PFSK-1 (cell line): ENCODE measurements around the gene COPG2.

Source experiments
- FOXP2 ChIP-seq: optimal IDR thresholded peaks from 2 replicates; pipeline ENCODE3; 2011; ENCODE audit warnings: borderline replicate concordance, control low read depth, inconsistent platforms; ENCODE audit not compliant: insufficient read depth; ENCODE audit errors: extremely low read length, extremely low read depth
- POLR2AphosphoS5 ChIP-seq: IDR thresholded peaks from 2 replicates; pipeline ENCODE4 v1.6.1; 2012; ENCODE audit warnings: low read depth, mild to moderate bottlenecking, control low read depth, low read length, moderate library complexity
- REST ChIP-seq, 2 experiments: IDR thresholded peaks; 2 replicates each; pipeline versions ENCODE4 v1.6.1 to v1.8.0; 2011 to 2012; ENCODE audit warnings: low read depth in 2 of 2, low read length in 2 of 2, control low read depth in 1 of 2, inconsistent platforms in 1 of 2, mild to moderate bottlenecking in 1 of 2, moderate library complexity in 1 of 2; ENCODE audit not compliant: insufficient read depth in 1 of 2
- SIN3A ChIP-seq: IDR thresholded peaks from 2 replicates; pipeline ENCODE4 v1.6.1; 2012; ENCODE audit warnings: mild to moderate bottlenecking, low read length, moderate library complexity, borderline replicate concordance; ENCODE audit not compliant: insufficient read depth
- TAF1 ChIP-seq: IDR thresholded peaks from 2 replicates; pipeline ENCODE4 v1.6.1; 2012; ENCODE audit warnings: low read length, control low read depth, borderline replicate concordance; ENCODE audit not compliant: insufficient read depth

Gene COPG2

GRCh38 chr7:130695840-130696239 is 27.3 kb upstream of the COPG2 start:
- TF ChIP-seq POLR2AphosphoS5 = no peak
- TF ChIP-seq FOXP2 = no peak
- no peak for TF ChIP-seq REST (IDR thresholded peaks at IDR 0.05; ENCODE audit: insufficient read depth in 1 of 2, low read depth in 2 of 2, low read length in 2 of 2)
- no peak for TF ChIP-seq TAF1
- TF ChIP-seq SIN3A = no peak

GRCh38 chr7:130689683-130690082 is 21.1 kb upstream of the COPG2 start:
- TF ChIP-seq REST (IDR thresholded peaks at IDR 0.05; ENCODE audit: insufficient read depth in 1 of 2, low read depth in 2 of 2, low read length in 2 of 2) (no peak), SIN3A (no peak), FOXP2 (no peak), POLR2AphosphoS5 (no peak), TAF1 (no peak)

GRCh38 chr7:130683026-130683425 is 14.5 kb upstream of the COPG2 start:
- no peak for TF ChIP-seq REST (IDR thresholded peaks at IDR 0.05; ENCODE audit: insufficient read depth in 1 of 2, low read depth in 2 of 2, low read length in 2 of 2)
- TF ChIP-seq FOXP2 = no peak
- no peak for TF ChIP-seq SIN3A
- no peak for TF ChIP-seq POLR2AphosphoS5
- TF ChIP-seq TAF1 = no peak

GRCh38 chr7:130674456-130674855 is 5.9 kb upstream of the COPG2 start:
- TF ChIP-seq POLR2AphosphoS5 (no peak), FOXP2 (no peak), SIN3A (no peak), TAF1 (no peak), REST (IDR thresholded peaks at IDR 0.05; ENCODE audit: insufficient read depth in 1 of 2, low read depth in 2 of 2, low read length in 2 of 2) (no peak)

GRCh38 chr7:130673066-130673465 is 4.5 kb upstream of the COPG2 start:
- TF ChIP-seq TAF1 = no peak
- TF ChIP-seq REST (IDR thresholded peaks at IDR 0.05; ENCODE audit: insufficient read depth in 1 of 2, low read depth in 2 of 2, low read length in 2 of 2) = no peak
- no peak for TF ChIP-seq POLR2AphosphoS5
- TF ChIP-seq FOXP2 = no peak
- TF ChIP-seq SIN3A = no peak
